Mesenchymal stem cell (in vitro differentiated cells and primary cell): ENCODE measurements around the gene SORL1.
A peak's percentile ranks its signal among the peaks of the same experiment; 100 is the strongest.

Experiments
- DNase-seq: peaks from one replicate; pipeline ENCODE4 v3.0.0-alpha.2; 2013
- H2AFZ ChIP-seq: one replicate; pipeline ENCODE4 v1.6.1; 2013; ENCODE audit warnings: low read depth, mild to moderate bottlenecking, control low read depth, inconsistent platforms, low read length, moderate library complexity
- H2AK5ac ChIP-seq: 2 replicates; pipeline ENCODE4 v1.6.1; 2013; ENCODE audit warnings: low read length, moderate library complexity, mild to moderate bottlenecking, inconsistent platforms; ENCODE audit not compliant: severe bottlenecking
- H2BK120ac ChIP-seq: one replicate; pipeline ENCODE4 v1.6.1; 2013; ENCODE audit warnings: low read depth, mild to moderate bottlenecking, inconsistent platforms, low read length, moderate library complexity
- H2BK12ac ChIP-seq, 2 experiments: one replicate each; pipeline ENCODE4 v1.6.1; 2013; ENCODE audit warnings: inconsistent platforms in 2 of 2, low read length in 2 of 2, mild to moderate bottlenecking in 2 of 2, moderate library complexity in 2 of 2, control low read depth in 1 of 2
- H2BK15ac ChIP-seq: one replicate; pipeline ENCODE4 v1.6.1; 2013; ENCODE audit warnings: mild to moderate bottlenecking, low read depth, inconsistent platforms; ENCODE audit not compliant: poor library complexity, severe bottlenecking
- H2BK5ac ChIP-seq: 2 replicates; pipeline ENCODE4 v1.6.1; 2013; ENCODE audit warnings: low read depth, mild to moderate bottlenecking, low read length, control low read depth, inconsistent platforms; ENCODE audit not compliant: poor library complexity, severe bottlenecking
- H3K14ac ChIP-seq, 2 experiments: one replicate each; pipeline ENCODE4 v1.6.1; 2013; ENCODE audit warnings: inconsistent platforms in 2 of 2, low read length in 2 of 2, control low read depth in 1 of 2, mild to moderate bottlenecking in 1 of 2, moderate library complexity in 1 of 2
- H3K18ac ChIP-seq, 2 experiments: one replicate each; pipeline ENCODE4 v1.6.1; 2013; ENCODE audit warnings: inconsistent platforms in 2 of 2, low read length in 2 of 2, control low read depth in 1 of 2, low read depth in 1 of 2, mild to moderate bottlenecking in 1 of 2
- H3K23ac ChIP-seq, 2 experiments: one replicate each; pipeline ENCODE4 v1.6.1; 2013; ENCODE audit warnings: inconsistent platforms in 2 of 2, low read length in 2 of 2, mild to moderate bottlenecking in 2 of 2, moderate library complexity in 2 of 2, control low read depth in 1 of 2
- H3K27ac ChIP-seq: 2 replicates; pipeline ENCODE4 v1.5.1; 2013; ENCODE audit warnings: mild to moderate bottlenecking, moderate library complexity, low read length, control low read depth, inconsistent platforms; ENCODE audit not compliant: poor library complexity, severe bottlenecking
- H3K27me3 ChIP-seq, 2 experiments: 2 replicates each; pipeline versions ENCODE4 v1.6.1 to v1.7.0; 2013; ENCODE audit warnings: low read length in 2 of 2, mild to moderate bottlenecking in 2 of 2, moderate library complexity in 2 of 2, control low read depth in 1 of 2, inconsistent platforms in 1 of 2; ENCODE audit not compliant: control insufficient read depth in 1 of 2, insufficient read depth in 1 of 2
- H3K36me3 ChIP-seq, 2 experiments: 2 replicates each; pipeline versions ENCODE4 v1.6.1 to v1.7.0; 2013; ENCODE audit warnings: low read length in 2 of 2, control low read depth in 1 of 2, inconsistent platforms in 1 of 2, low read depth in 1 of 2, mild to moderate bottlenecking in 1 of 2; ENCODE audit not compliant: insufficient read depth in 2 of 2, control insufficient read depth in 1 of 2
- H3K4ac ChIP-seq, 2 experiments: one replicate each; pipeline ENCODE4 v1.6.1; 2013; ENCODE audit warnings: inconsistent platforms in 2 of 2, low read length in 2 of 2, mild to moderate bottlenecking in 2 of 2, moderate library complexity in 2 of 2, control low read depth in 1 of 2, low read depth in 1 of 2
- H3K4me1 ChIP-seq: 2 replicates; pipeline ENCODE4 v1.6.1; 2013; ENCODE audit warnings: low read depth, low read length, control low read depth; ENCODE audit not compliant: control insufficient read depth, insufficient read depth
- H3K4me2 ChIP-seq: 2 replicates; pipeline ENCODE4 v1.6.1; 2013; ENCODE audit warnings: low read length, mild to moderate bottlenecking, inconsistent platforms; ENCODE audit not compliant: poor library complexity, severe bottlenecking
- H3K4me3 ChIP-seq, 2 experiments: 2 replicates each; pipeline versions ENCODE4 v1.5.1 to v1.7.0; 2013; ENCODE audit warnings: low read length in 2 of 2, mild to moderate bottlenecking in 2 of 2, control low read depth in 1 of 2, low read depth in 1 of 2; ENCODE audit not compliant: insufficient read depth in 1 of 2
- H3K79me1 ChIP-seq: replicated peaks from 2 replicates; pipeline ENCODE4 v1.6.1; 2013; ENCODE audit warnings: mild to moderate bottlenecking, control low read depth, low read length, inconsistent platforms; ENCODE audit not compliant: poor library complexity, severe bottlenecking
- H3K9ac ChIP-seq: 2 replicates; pipeline ENCODE4 v1.7.0; 2013; ENCODE audit warnings: mild to moderate bottlenecking, low read length, moderate library complexity
- H3K9me3 ChIP-seq: 2 replicates; pipeline ENCODE4 v1.7.0; 2013; ENCODE audit warnings: mild to moderate bottlenecking, low read length; ENCODE audit not compliant: control insufficient read depth
- H4K8ac ChIP-seq: one replicate; pipeline ENCODE4 v1.6.1; 2013; ENCODE audit warnings: inconsistent platforms, mild to moderate bottlenecking, low read length, moderate library complexity
- H4K91ac ChIP-seq: one replicate; pipeline ENCODE4 v1.6.1; 2013; ENCODE audit warnings: mild to moderate bottlenecking, low read length, inconsistent platforms
- WGBS: methylation state at CpG from one replicate; pipeline ENCODE4 v1.1.7; 2013; ENCODE audit warnings: mixed read lengths; 5-methylcytosine and 5-hydroxymethylcytosine counted together

SORL1 gene

DNA sequence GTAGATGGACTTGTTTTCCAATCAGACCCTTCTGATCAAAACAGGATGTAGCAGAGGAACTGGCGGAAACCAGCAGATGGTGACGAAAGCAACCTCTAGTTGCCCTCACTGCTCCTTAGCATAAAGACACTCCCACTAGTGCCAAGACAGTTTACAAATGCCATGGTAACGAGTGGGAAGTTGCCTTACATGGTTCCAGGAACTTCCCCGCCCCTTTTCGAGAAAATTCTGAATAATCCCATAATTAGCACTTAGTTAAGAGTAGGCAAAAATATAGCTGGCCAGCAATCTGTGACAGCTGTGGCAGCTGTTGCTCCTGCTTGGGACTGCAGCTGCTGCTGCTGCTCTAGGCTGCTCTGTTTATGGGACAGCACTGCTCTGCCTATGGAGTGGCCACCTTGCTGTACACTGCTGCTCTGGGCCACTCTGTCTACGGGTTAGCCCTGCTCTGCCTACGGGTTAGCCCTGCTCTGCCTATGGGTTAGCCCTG is 33.4 kb upstream of the SORL1 start:
- H3K14ac ChIP-seq: no peak overlapping the region
- H3K36me3 ChIP-seq: no peaks in the 10 kb centered on the region
- H3K9me3 ChIP-seq: no peaks in the 10 kb centered on the region
- no peak overlapping the region for H2BK15ac ChIP-seq
- no peak overlapping the region for H3K4me3 ChIP-seq
- no peak for DNase-seq
- WGBS: 88% methylated on average over 7 of the region's 7 CpGs
- peaks cover 0 to 49% of the 10 kb centered on the region in 2 experiments for H3K27me3 ChIP-seq
- H3K23ac ChIP-seq: no peak overlapping the region
- H2AK5ac ChIP-seq: no peak overlapping the region
- no peak overlapping the region for H3K27ac ChIP-seq
- H2AFZ ChIP-seq: no peak overlapping the region
- peak overlapping the region; percentile 68 for H4K91ac ChIP-seq
- no peak overlapping the region for H3K18ac ChIP-seq
- no peak overlapping the region for H2BK120ac ChIP-seq
- H3K4me1 ChIP-seq: no peaks in the 10 kb centered on the region
- no peaks in the 10 kb centered on the region for H3K79me1 ChIP-seq
- H3K4ac ChIP-seq: no peak overlapping the region
- H2BK12ac ChIP-seq: no peak overlapping the region
- no peak overlapping the region for H2BK5ac ChIP-seq
- no peak overlapping the region for H4K8ac ChIP-seq
- no peak overlapping the region for H3K4me2 ChIP-seq
- H3K9ac ChIP-seq: no peak overlapping the region

DNA sequence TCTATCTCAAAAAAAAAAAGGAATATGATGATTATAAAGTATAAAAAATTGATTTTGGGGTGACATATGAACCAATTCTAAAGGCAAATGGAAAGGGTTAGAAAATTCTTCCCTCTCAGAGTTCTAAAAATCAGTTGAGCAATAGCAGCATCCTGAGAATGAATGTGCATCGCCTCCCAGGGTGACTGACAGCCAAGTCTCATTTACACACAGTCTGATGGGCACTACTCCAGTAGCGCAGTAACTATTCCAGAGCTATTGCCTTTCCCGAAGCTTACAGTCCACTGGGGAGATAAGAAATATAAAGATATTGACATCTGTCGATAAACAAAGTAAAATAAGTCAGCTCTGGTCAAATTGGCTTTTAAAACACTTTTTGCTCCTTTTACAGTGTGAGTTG is 32.3 kb upstream of the SORL1 start:
- no peak overlapping the region for H2BK120ac ChIP-seq
- no peak overlapping the region for H2AFZ ChIP-seq
- no peak for DNase-seq
- H4K8ac ChIP-seq: no peak overlapping the region
- 92% methylated on average over 3 of the region's 4 CpGs for WGBS
- H3K4me3 ChIP-seq: no peak overlapping the region
- H3K36me3 ChIP-seq: no peaks in the 10 kb centered on the region
- H3K23ac ChIP-seq: no peak overlapping the region
- no peak overlapping the region for H3K4ac ChIP-seq
- no peak overlapping the region for H2BK12ac ChIP-seq
- no peaks in the 10 kb centered on the region for H3K4me1 ChIP-seq
- H4K91ac ChIP-seq: no peak overlapping the region
- no peak overlapping the region for H3K14ac ChIP-seq
- no peak overlapping the region for H3K27ac ChIP-seq
- H2BK15ac ChIP-seq: no peak overlapping the region
- H3K4me2 ChIP-seq: no peak overlapping the region
- H2AK5ac ChIP-seq: no peak overlapping the region
- H3K9ac ChIP-seq: no peak overlapping the region
- H3K18ac ChIP-seq: no peak overlapping the region
- H3K27me3 ChIP-seq: peaks cover 0 to 55% of the 10 kb centered on the region in 2 experiments
- no peaks in the 10 kb centered on the region for H3K9me3 ChIP-seq
- H3K79me1 ChIP-seq: no peaks in the 10 kb centered on the region
- H2BK5ac ChIP-seq: no peak overlapping the region

DNA sequence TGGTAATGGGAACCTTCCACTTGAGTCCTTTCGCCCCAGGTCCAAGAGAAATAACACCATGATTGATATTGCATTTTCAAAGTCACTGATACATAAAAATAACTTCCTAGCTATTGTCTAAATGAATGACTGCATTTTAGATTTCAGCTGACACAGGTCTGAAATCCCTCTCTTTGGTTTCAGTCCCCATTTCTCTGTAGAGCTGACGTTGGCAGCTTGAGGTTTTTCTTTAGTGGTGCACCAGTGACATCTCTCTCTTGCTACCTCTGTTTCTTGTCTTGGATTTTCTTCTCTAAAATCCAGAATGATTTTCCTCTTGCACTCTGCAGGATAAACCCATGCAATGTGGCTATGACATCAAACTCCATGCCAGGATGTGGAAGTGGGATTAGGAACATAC is 31.7 kb upstream of the SORL1 start:
- WGBS: 88% methylated on average over 2 of the region's 2 CpGs
- Histone ChIP-seq H3K14ac (no peak overlapping the region), H3K9ac (no peak overlapping the region), H3K27ac (no peak overlapping the region), H3K4ac (no peak overlapping the region), H3K9me3 (no peaks in the 10 kb centered on the region), H2BK12ac (no peak overlapping the region), H3K4me3 (no peak overlapping the region), H3K27me3 (peaks cover 0 to 55% of the 10 kb centered on the region in 2 experiments), H2BK120ac (no peak overlapping the region), H3K79me1 (no peaks in the 10 kb centered on the region), H2BK15ac (no peak overlapping the region), H3K36me3 (no peaks in the 10 kb centered on the region), H3K18ac (no peak overlapping the region), H4K91ac (no peak overlapping the region), H2AK5ac (no peak overlapping the region), H4K8ac (no peak overlapping the region), H3K4me1 (no peaks in the 10 kb centered on the region), H2AFZ (no peak overlapping the region), H2BK5ac (no peak overlapping the region), H3K23ac (no peak overlapping the region), H3K4me2 (no peak overlapping the region)
- no peak for DNase-seq

DNA sequence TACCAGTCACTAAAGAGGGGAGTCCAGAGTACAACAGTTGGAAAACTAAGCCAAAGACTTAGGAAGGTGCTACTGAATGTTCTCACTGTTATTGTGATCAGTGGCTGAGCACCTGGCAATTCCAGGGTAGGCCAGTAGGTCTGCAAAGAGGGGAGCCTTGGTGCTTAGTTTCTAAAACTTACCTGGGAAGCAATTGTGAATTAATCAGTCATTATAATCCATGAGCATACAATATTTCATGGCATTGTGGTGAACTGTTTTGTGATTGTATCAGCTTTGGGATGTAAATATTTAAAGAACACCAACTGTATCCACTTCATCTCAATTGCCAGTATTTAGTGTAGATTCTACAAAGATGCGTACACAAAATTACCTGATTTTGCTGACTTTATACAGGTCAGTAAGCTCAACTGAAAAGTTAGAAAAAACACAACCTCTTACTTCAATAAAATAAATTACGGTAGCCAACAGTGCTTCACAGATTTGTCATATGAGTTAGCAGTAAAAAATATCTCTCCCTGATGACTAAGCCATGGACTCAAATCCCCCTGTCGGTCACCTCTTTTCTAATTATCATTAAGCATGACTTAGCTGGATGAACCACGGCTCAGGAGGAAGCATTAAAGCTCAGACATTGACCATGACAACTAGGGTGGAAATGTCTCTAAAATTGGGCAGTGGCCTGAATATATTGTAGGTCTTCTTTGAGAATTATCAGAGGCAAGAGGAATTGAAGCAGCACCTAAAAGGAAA is 30.8 kb upstream of the SORL1 start:
- Histone ChIP-seq H3K9me3 (no peaks in the 10 kb centered on the region), H4K8ac (no peak overlapping the region), H3K36me3 (no peaks in the 10 kb centered on the region), H3K4me1 (no peaks in the 10 kb centered on the region), H2AFZ (no peak overlapping the region), H3K4ac (no peak overlapping the region), H2AK5ac (no peak overlapping the region), H4K91ac (no peak overlapping the region), H3K4me3 (no peak overlapping the region), H3K18ac (no peak overlapping the region), H2BK15ac (no peak overlapping the region), H2BK120ac (no peak overlapping the region), H2BK12ac (no peak overlapping the region), H3K14ac (no peak overlapping the region), H3K27me3 (peaks cover 6 to 62% of the 10 kb centered on the region in 2 experiments), H2BK5ac (no peak overlapping the region), H3K27ac (no peak overlapping the region), H3K23ac (no peak overlapping the region), H3K4me2 (no peak overlapping the region), H3K79me1 (no peaks in the 10 kb centered on the region), H3K9ac (no peak overlapping the region)
- DNase-seq: no peak
- 86% methylated on average over 4 of the region's 4 CpGs for WGBS
